Right lobe of liver (tissue), 6 donors: ENCODE data around the gene NTN1. TPM values are rescaled to one million over a fixed set of nuclear protein-coding genes. Genes with fewer than 3 reads are reported as not detected.

ENCODE experiments used
- ATAC-seq, 4 donors: fragments of 200-7000 bp; cut with Tn5 transposase; one replicate each; pipeline ENCODE4 v1.9.1; 2020; ENCODE audit warnings: mild to moderate bottlenecking in 4 of 4, moderate library complexity in 4 of 4
- DNase-seq, 3 donors: peaks; one replicate each; pipeline ENCODE4 v3.0.0-alpha.2; 2020
- H3K27ac ChIP-seq, 3 donors: fragments of 200-600 bp; one replicate each; pipeline ENCODE4 v1.8.0; 2022
- H3K27me3 ChIP-seq, 2 donors: fragments of 200-600 bp; one replicate each; pipeline ENCODE4 v1.8.0; 2022
- H3K36me3 ChIP-seq, 4 donors: fragments of 200-600 bp; sonication (generic) in 1 of 4; one replicate each; pipeline versions ENCODE4 v1.5.1 to v1.8.0; 2017 to 2022; ENCODE audit warnings: control low read depth in 1 of 4
- H3K4me1 ChIP-seq, 4 donors: fragments of 200-600 bp; sonication (generic) in 1 of 4; one replicate each; pipeline versions ENCODE4 v1.5.1 to v1.8.0; 2017 to 2022; ENCODE audit warnings: control low read depth in 1 of 4
- H3K4me3 ChIP-seq, 3 donors: fragments of 200-600 bp; one replicate each; pipeline ENCODE4 v1.8.0; 2022
- H3K9me3 ChIP-seq, 4 donors: fragments of 200-600 bp; sonication (generic) in 1 of 4; one replicate each; pipeline versions ENCODE4 v1.5.1 to v1.8.0; 2017 to 2022; ENCODE audit warnings: control low read depth in 1 of 4
- POLR2A ChIP-seq: fragments of 450-650 bp; IDR thresholded peaks from one replicate; pipeline ENCODE4 v1.6.1; 2017; ENCODE audit warnings: antibody characterized with exemption, mild to moderate bottlenecking
- WGBS: methylation state at CpG from one replicate; pipeline ENCODE4 v1.1.6; 2018; ENCODE audit warnings: low coverage, low lambda C conversion rate; ENCODE audit not compliant: insufficient coverage; ENCODE audit errors: missing lambda C conversion rate; 5-methylcytosine and 5-hydroxymethylcytosine counted together
- intact Hi-C, 2 donors: fragments of 100-400 bp; cut with DNase I; formaldehyde crosslinking; loops; one replicate each; pipeline versions ENCODE4 v1.11.2 to v1.14.1; 2022
- total RNA-seq, 6 experiments: library from RNA; depleted of rRNA in 2 of 6; stranded (reverse); fragments of >200 nt in 2 of 6; fragmentation: NEBNext Ultra II Directional in 3 of 6; extraction: Animal tissue kit (Norgen Biotek cat#: 25700) in 3 of 6; gene quantifications; one replicate each; pipeline versions ENCODE4 v1.1.0 to v1.2.4, GENCODE V29; 2016 to 2023
- TF ChIP-seq, protein P1 (sequence below), 4 donors: fragments of 200-600 bp in 3 of 4; fragments of 450-650 bp in 1 of 4; IDR thresholded peaks; one replicate each; pipeline versions ENCODE4 v1.5.1 to v1.8.0; 2016 to 2022; ENCODE audit warnings: antibody characterized with exemption in 4 of 4, mild to moderate bottlenecking in 2 of 4
- donor health status: DM: no; HTN: yes; CAD: no.
- donor health status: DM: no; HTN: no; CAD: no.
- donor health status: DM: no; HTN: no; CAD: no.
- donor health status: DM: no; HTN: yes; CAD: no.
- donor health status: DM: no; HTN: yes; CAD: no.

NTN1 gene
- total RNA-seq, 6 experiments from 2014 or later, result 3.5 to 12.5 (median 8.5) TPM

DNA sequence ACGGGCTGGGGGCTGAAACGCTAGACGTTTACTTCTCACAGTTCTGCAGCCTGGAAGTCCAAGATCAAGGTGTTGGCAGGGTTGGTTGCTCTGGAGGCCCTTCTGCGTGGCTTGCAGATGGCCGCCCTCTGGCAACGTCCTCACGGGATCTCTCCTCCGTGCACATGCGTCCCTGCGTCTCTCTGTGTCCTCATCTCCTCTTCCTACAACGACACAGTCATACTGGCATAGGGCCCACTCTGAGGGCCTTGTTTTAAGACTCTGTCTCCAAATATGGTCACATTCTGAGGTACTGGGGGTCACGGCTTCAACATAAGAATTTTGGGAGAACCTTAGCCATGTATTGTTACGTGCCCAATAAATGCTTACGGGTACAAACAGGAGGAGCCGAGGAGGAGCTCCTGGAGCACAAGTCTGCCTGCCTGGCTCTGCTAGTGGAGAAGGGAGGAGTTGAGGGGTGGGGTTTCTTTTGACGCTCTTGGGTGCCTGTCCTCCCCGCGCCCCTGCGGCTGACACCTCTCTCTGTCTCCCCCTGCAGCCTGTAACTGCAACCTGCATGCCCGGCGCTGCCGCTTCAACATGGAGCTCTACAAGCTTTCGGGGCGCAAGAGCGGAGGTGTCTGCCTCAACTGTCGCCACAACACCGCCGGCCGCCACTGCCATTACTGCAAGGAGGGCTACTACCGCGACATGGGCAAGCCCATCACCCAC lies 141.1 kb downstream of the NTN1 start:
- no peak overlapping the region for H3K27ac ChIP-seq
- 77% methylated on average over 7 of the region's 31 CpGs for WGBS
- no peak for ATAC-seq
- H3K4me3 ChIP-seq, result no peak overlapping the region
- no peak for DNase-seq
- TF ChIP-seq POLR2A, result no peak
- H3K27me3 ChIP-seq, result no peaks in the 10 kb centered on the region
- H3K9me3 ChIP-seq, result no peaks in the 10 kb centered on the region
- intact Hi-C loops, result no loop called here
- H3K4me1 ChIP-seq, result peaks cover 0 to 13% (median 0%) of the 10 kb centered on the region in 4 donors
- no peaks in the 10 kb centered on the region for H3K36me3 ChIP-seq

DNA sequence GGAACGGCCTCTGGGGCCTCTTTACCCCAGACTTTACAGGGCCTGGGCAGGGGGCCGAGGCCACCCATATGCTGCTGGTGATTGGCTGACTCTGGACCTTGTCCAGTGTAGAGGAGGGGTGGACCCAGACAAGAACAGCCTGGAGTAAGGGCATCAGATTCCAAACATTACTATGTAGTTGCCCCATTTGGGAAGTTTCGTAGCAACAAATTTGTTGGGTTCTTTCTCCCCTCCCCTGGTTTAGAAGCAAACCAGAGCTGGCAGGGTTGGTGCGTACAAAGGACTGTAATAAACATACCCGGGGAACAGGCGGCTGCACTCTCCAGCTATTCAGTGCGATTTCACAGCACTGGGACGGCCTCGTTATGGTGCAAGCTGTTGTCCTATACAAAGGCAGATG lies 145.5 kb downstream of the NTN1 start:
- no peaks in the 10 kb centered on the region for H3K9me3 ChIP-seq
- H3K36me3 ChIP-seq, result no peaks in the 10 kb centered on the region
- H3K27me3 ChIP-seq, result no peaks in the 10 kb centered on the region
- no peak for DNase-seq
- WGBS, result 70% methylated on average over 2 of the region's 9 CpGs
- H3K27ac ChIP-seq, result no peak overlapping the region
- no peak overlapping the region for H3K4me3 ChIP-seq
- peak in 3 of 4 donors; percentile 18 to 48 (median 47) for ATAC-seq
- H3K4me1 ChIP-seq, result peaks cover 0 to 23% (median 7%) of the 10 kb centered on the region in 4 donors
- intact Hi-C loops, result no loop called here
- TF ChIP-seq, protein P1, sequence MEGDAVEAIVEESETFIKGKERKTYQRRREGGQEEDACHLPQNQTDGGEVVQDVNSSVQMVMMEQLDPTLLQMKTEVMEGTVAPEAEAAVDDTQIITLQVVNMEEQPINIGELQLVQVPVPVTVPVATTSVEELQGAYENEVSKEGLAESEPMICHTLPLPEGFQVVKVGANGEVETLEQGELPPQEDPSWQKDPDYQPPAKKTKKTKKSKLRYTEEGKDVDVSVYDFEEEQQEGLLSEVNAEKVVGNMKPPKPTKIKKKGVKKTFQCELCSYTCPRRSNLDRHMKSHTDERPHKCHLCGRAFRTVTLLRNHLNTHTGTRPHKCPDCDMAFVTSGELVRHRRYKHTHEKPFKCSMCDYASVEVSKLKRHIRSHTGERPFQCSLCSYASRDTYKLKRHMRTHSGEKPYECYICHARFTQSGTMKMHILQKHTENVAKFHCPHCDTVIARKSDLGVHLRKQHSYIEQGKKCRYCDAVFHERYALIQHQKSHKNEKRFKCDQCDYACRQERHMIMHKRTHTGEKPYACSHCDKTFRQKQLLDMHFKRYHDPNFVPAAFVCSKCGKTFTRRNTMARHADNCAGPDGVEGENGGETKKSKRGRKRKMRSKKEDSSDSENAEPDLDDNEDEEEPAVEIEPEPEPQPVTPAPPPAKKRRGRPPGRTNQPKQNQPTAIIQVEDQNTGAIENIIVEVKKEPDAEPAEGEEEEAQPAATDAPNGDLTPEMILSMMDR (IDR thresholded peaks at IDR 0.05), result no peak
- no peak for TF ChIP-seq POLR2A

DNA sequence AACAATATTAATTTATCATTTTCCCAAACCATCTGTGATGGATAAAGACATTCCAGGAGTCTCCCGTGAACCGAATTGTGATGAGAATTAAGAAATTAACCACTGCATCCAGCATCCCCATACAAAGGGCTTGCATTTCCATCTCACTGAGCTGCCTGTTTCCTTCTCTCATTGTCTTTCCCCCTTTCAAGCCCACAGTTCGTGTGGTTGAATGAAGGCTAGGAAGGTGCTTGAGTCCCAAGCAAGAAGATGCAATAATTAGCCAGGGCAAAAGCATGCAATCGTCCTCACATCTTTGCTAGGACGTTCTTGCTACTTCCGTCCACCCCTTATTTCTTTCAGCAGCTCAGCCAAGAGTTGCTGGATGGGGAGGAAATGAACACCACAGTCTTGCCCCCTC lies 146.1 kb downstream of the NTN1 start:
- WGBS, result 75% methylated on average over 6 of the region's 6 CpGs
- no peaks in the 10 kb centered on the region for H3K27me3 ChIP-seq
- ATAC-seq (no peak), DNase-seq (no peak)
- H3K9me3 ChIP-seq, result no peaks in the 10 kb centered on the region
- intact Hi-C loops, result no loop called here
- TF ChIP-seq, protein P1 (IDR thresholded peaks at IDR 0.05), result no peak
- no peak for TF ChIP-seq POLR2A
- H3K4me3 ChIP-seq, result no peak overlapping the region
- H3K4me1 ChIP-seq, result peaks cover 0 to 24% (median 7%) of the 10 kb centered on the region in 4 donors
- no peak overlapping the region for H3K27ac ChIP-seq
- no peaks in the 10 kb centered on the region for H3K36me3 ChIP-seq

DNA sequence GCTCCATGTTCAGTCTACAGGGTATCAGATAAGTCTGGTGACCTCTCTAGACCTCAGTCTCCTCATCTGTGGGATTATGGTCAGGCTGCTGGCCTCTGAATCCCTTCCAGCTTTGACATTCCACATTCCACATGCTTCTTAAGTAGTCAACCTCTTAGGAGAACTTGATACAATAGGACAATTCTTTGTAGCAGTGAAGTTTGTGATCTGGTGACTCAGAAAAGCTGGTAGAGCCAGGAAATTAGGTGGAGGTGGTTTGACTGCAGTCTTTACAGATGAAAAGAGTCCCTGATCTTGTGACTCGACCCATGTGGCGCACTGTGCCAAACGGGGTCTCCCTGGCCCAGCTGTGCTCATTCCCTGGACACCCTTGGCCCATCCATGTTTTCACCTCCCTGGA lies 147.8 kb downstream of the NTN1 start:
- H3K9me3 ChIP-seq, result no peaks in the 10 kb centered on the region
- no peak for ATAC-seq
- no peaks in the 10 kb centered on the region for H3K27me3 ChIP-seq
- intact Hi-C loops, result no loop called here
- DNase-seq, result no peak
- TF ChIP-seq, protein P1 (IDR thresholded peaks at IDR 0.05), result no peak
- no peak for TF ChIP-seq POLR2A
- no peaks in the 10 kb centered on the region for H3K36me3 ChIP-seq
- H3K4me3 ChIP-seq, result no peak overlapping the region
- peaks cover 0 to 37% (median 7%) of the 10 kb centered on the region in 4 donors for H3K4me1 ChIP-seq
- 80% methylated on average over 1 of the region's 3 CpGs for WGBS
- no peak overlapping the region for H3K27ac ChIP-seq

DNA sequence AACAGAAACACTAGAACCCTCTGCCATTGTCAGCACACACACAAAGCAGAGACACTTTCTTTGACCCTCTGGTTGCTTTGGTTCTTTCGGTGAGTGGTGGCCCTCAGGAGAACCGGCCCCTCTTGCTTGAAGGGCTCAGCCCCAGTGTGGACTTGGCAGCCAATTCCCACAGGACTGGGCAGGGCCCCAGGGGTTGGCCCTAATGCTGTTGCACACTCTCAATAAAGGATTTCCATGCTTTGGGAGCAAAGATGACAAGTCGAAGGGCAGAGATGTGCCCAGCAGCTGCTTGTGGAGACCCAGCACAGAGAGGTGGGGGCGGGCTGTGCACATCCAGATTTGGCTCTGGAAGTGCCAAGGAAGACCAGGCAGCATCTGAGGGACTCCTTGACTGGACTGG lies 149.0 kb downstream of the NTN1 start:
- Histone ChIP-seq H3K36me3 (no peaks in the 10 kb centered on the region), H3K4me3 (no peak overlapping the region), H3K27me3 (no peaks in the 10 kb centered on the region), H3K27ac (peak overlapping the region in 1 of 3 donors; percentile 56), H3K4me1 (peaks cover 0 to 42% (median 13%) of the 10 kb centered on the region in 4 donors), H3K9me3 (no peaks in the 10 kb centered on the region)
- ATAC-seq (peak; percentile 23 to 54 (median 40)), DNase-seq (peak in 1 of 3 donors; percentile 77)
- 57% methylated on average over 1 of the region's 4 CpGs for WGBS
- TF ChIP-seq, protein P1 (IDR thresholded peaks at IDR 0.05), result no peak
- TF ChIP-seq POLR2A, result no peak
- intact Hi-C loops, result no loop called here
